GM23248 (cell line): ENCODE data around the gene MOV10. TPM values are rescaled to one million over a fixed set of nuclear protein-coding genes. Genes with fewer than 3 reads are reported as not detected.

ENCODE experiments used
- DNase-seq: peaks from one replicate; pipeline ENCODE4 v3.0.0-alpha.2; 2015
- H2AFZ ChIP-seq: fragments of 200-600 bp; sonication (generic); 2 replicates; pipeline ENCODE4 v1.6.1; 2016; ENCODE audit warnings: antibody characterized with exemption
- H3F3A ChIP-seq: fragments of 200-600 bp; sonication (generic); 2 replicates; pipeline ENCODE4 v1.6.1; 2016; ENCODE audit warnings: mild to moderate bottlenecking, antibody characterized with exemption, mixed run types; ENCODE audit not compliant: insufficient read depth
- H3K27ac ChIP-seq: fragments of 200-600 bp; sonication (generic); 2 replicates; pipeline ENCODE4 v1.5.1; 2016; ENCODE audit warnings: mild to moderate bottlenecking
- H3K27me3 ChIP-seq: fragments of 200-600 bp; sonication (generic); replicated peaks from 2 replicates; pipeline ENCODE4 v1.6.1; 2016; ENCODE audit warnings: mild to moderate bottlenecking; ENCODE audit not compliant: insufficient read depth
- H3K36me3 ChIP-seq: fragments of 200-600 bp; sonication (generic); 2 replicates; pipeline ENCODE4 v1.6.1; 2016; ENCODE audit warnings: low read depth, mild to moderate bottlenecking
- H3K4me1 ChIP-seq: fragments of 200-600 bp; sonication (generic); 2 replicates; pipeline ENCODE4 v1.6.1; 2016; ENCODE audit warnings: mild to moderate bottlenecking; ENCODE audit not compliant: insufficient read depth
- H3K4me2 ChIP-seq: fragments of 200-600 bp; sonication (generic); one replicate; pipeline ENCODE4 v1.6.1; 2016; ENCODE audit warnings: mild to moderate bottlenecking; ENCODE audit not compliant: unreplicated experiment
- H3K4me3 ChIP-seq: fragments of 200-600 bp; sonication (generic); 2 replicates; pipeline ENCODE4 v1.5.1; 2016; ENCODE audit warnings: mild to moderate bottlenecking
- H3K79me2 ChIP-seq: fragments of 200-600 bp; sonication (generic); 2 replicates; pipeline ENCODE4 v1.6.1; 2016; ENCODE audit warnings: mild to moderate bottlenecking; ENCODE audit not compliant: insufficient read depth
- H3K9ac ChIP-seq: fragments of 200-600 bp; sonication (generic); 2 replicates; pipeline ENCODE4 v1.6.1; 2016; ENCODE audit warnings: mild to moderate bottlenecking
- H3K9me2 ChIP-seq: fragments of 200-600 bp; sonication (generic); 2 replicates; pipeline ENCODE4 v1.6.1; 2016; ENCODE audit warnings: mixed run types, mild to moderate bottlenecking, moderate library complexity; ENCODE audit not compliant: insufficient read depth
- H3K9me3 ChIP-seq: fragments of 200-600 bp; sonication (generic); one replicate; pipeline ENCODE4 v1.6.1; 2017; ENCODE audit warnings: low read depth
- H4K20me1 ChIP-seq: fragments of 200-600 bp; sonication (generic); 2 replicates; pipeline ENCODE4 v1.6.0; 2016; ENCODE audit not compliant: insufficient read depth
- EZH2 ChIP-seq: fragments of 200-600 bp; sonication (generic); IDR thresholded peaks from 2 replicates; pipeline ENCODE4 v1.6.1; 2018; ENCODE audit warnings: antibody characterized with exemption, mild to moderate bottlenecking; ENCODE audit not compliant: insufficient read depth, poor library complexity, severe bottlenecking
- EZH2phosphoT487 ChIP-seq: fragments of 200-600 bp; sonication (generic); IDR thresholded peaks from 2 replicates; pipeline ENCODE4 v1.6.1; 2018; ENCODE audit warnings: antibody characterized with exemption, moderate library complexity, mild to moderate bottlenecking, low read depth; ENCODE audit not compliant: insufficient read depth
- WGBS, 2 experiments: methylation state at CpG; one replicate each; pipeline ENCODE4 v1.1.6; 2015 to 2017; ENCODE audit warnings: low lambda C conversion rate in 2 of 2, low coverage in 1 of 2; ENCODE audit errors: missing lambda C conversion rate in 2 of 2; 5-methylcytosine and 5-hydroxymethylcytosine counted together
- in situ Hi-C: fragments of 300-500 bp; cut with MboI; formaldehyde crosslinking; loops from 2 replicates; pipeline ENCODE4 v1.15.0; 2020
- polyA plus RNA-seq: library from polyadenylated mRNA; unstranded; fragments of >200 nt; fragmentation: Nextera tagmentation; extraction: Ambion mirVana; gene quantifications from 2 replicates; pipeline ENCODE4 v1.2.1, GENCODE V29; 2016
- total RNA-seq: library from RNA; depleted of rRNA; stranded (reverse); fragments of >200 nt; shearing (Covaris generic); gene quantifications from 2 replicates; pipeline ENCODE4 v1.2.3, GENCODE V29; 2014

Gene MOV10
- total and polyA plus RNA-seq, 2 experiments from 2014 or later = 16.5 to 29.1 TPM

DNA sequence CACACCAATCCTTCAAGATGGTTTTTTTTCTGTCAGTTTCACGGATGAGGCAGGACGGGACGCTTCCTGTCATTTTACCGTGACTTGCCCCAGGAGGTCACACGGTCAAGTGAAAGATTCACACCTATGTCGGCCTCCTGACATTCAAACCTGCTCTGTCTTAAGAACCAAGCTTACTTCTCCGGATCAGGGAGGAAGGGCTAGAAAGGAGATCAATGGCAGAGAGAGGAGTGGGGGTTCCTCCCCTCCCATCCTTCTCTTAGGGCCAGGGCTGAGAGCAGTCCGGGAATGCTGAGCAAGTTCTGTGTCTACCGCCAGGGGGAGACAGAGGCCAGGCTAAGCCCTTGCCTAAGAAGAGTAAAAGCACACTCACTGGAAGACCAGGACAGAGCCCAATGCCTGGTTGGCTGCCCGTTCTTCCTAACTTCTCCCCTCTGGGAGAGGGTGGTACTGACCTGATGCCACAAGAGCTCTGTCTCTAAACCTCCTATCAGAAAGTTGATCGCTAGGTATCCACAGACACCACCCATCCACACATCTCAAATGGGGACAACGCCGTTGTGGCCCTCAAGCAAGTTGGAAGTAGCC lies 41.8 kb downstream of the MOV10 start:
- 15 to 16% methylated on average over 13 of the region's 13 CpGs for WGBS, 2 experiments
- in situ Hi-C loops = no loop called here
- Histone ChIP-seq H3K9me2 (no peaks in the 10 kb centered on the region), H2AFZ (peak overlapping the region; percentile 91), H3K27ac (peak overlapping the region; percentile 15; the same call in 1 of the 2 replicates), H3K36me3 (no peaks in the 10 kb centered on the region), H3K79me2 (no peaks in the 10 kb centered on the region), H3K4me3 (peak overlapping the region; percentile 70), H3F3A (peaks cover 5% of the 10 kb centered on the region), H3K9ac (peak overlapping the region; percentile 46), H3K27me3 (no peaks in the 10 kb centered on the region), H4K20me1 (no peaks in the 10 kb centered on the region), H3K9me3 (no peaks in the 10 kb centered on the region), H3K4me1 (peaks cover 3% of the 10 kb centered on the region), H3K4me2 (peak overlapping the region; percentile 69)
- DNase-seq = peak; percentile 87
- no peak for TF ChIP-seq EZH2phosphoT487
- no peak for TF ChIP-seq EZH2

DNA sequence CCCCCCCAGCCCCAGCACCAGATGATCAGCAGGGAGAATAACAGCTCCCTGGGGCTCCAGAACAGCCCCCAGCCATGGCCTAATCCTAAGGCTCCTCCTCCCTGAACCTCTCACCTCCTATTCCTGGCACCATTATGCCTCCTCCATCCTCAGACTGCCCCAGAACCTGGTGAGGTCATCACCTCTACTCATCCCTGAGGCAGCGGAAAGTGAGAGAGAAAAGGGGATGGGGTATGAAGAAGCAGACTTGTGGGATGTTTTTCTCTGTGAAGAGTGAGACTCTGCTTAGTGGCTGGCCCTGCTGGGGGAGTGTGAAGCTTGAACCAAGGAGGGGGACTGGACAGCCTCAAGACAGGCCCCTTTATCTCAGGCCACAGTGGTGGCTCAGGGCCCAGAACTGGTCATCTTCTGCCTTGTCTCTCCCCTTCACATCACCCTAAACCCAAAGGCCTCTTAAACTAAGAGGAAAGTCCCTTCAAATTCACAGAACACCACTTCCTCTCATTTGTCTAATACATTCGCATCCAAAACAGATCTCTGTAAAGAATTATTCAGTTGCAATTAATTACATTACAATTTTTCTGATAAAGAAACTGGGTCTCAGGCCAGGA lies 42.9 kb downstream of the MOV10 start:
- H3K4me1 ChIP-seq = peaks cover 3% of the 10 kb centered on the region
- H4K20me1 ChIP-seq = no peaks in the 10 kb centered on the region
- 68 to 75% methylated on average over 2 of the region's 2 CpGs for WGBS, 2 experiments
- no peaks in the 10 kb centered on the region for H3K36me3 ChIP-seq
- no peak overlapping the region for H3K4me2 ChIP-seq
- no peaks in the 10 kb centered on the region for H3K9me2 ChIP-seq
- no peak for TF ChIP-seq EZH2phosphoT487
- TF ChIP-seq EZH2 = no peak
- peaks cover 5% of the 10 kb centered on the region for H3F3A ChIP-seq
- H3K79me2 ChIP-seq = no peaks in the 10 kb centered on the region
- H3K4me3 ChIP-seq = no peak overlapping the region
- in situ Hi-C loops = no loop called here
- H3K27me3 ChIP-seq = no peaks in the 10 kb centered on the region
- no peak overlapping the region for H3K9ac ChIP-seq
- no peak for DNase-seq
- no peaks in the 10 kb centered on the region for H3K9me3 ChIP-seq
- no peak overlapping the region for H2AFZ ChIP-seq
- H3K27ac ChIP-seq = no peak overlapping the region

DNA sequence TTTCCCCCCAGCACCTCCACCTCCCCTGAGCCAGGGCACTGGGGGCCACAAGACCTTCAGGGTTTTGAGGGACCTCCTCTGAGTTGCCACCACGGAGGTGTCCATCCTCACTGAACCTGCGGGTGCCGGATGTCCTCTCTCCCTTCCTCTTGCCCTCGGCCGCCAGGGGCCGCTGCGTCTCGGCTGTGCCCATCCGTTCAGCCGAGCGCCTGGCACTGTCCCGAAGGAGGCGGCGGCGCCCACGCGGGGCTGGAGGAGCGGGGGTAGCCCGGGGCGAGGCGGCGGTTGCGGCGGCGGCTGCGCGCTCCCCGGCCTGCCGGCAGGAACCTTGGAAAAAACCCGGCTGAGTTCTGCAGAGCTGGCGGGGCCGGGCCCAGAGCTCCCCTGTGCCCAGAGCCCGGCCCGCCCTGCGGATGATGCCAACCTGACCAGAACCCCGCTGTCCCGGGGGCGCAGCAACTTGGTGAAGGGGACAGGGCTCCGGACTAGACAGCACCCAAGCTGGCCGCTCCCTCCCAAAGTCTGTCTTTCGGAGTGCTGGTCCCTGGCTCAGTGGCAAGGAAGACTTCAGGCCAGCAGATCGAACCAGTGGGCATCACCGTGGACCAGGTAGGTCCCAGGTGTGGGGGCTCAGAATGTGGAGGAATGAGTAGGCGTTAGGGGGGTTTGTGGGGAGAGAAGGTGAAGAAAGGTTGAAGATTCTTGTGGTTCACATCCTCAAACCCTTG lies 44.4 kb downstream of the MOV10 start:
- WGBS, 2 experiments = 8 to 10% methylated on average over 35 to 40 of the region's 44 CpGs

DNA sequence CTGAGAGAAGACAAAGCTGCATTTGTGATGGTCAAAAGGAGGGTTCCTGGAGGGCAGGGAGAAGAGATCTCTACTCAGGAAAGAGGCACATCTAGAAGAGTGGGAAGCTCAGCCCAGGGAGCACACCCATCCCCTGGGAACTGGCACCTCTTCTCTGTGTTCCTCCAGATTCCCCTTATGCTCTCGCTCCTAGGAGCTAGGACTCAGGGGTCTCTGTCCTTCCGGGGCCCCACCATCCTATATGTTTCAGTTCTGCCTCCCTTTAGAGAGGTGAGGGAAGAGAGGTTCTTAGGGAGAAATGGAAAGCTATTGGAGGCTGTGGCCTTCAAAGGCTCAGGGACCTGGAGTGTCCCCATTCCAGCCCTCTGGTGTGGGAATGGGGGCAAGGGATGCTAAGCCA lies 45.2 kb downstream of the MOV10 start:
- H3K4me2 ChIP-seq = no peak overlapping the region
- peaks cover 7% of the 10 kb centered on the region for H3K4me1 ChIP-seq
- H3K27me3 ChIP-seq = no peaks in the 10 kb centered on the region
- H4K20me1 ChIP-seq = no peaks in the 10 kb centered on the region
- no peak overlapping the region for H3K9ac ChIP-seq
- H3K36me3 ChIP-seq = no peaks in the 10 kb centered on the region
- 97 to 100% methylated on average over 2 of the region's 2 CpGs for WGBS, 2 experiments
- no peak overlapping the region for H3K4me3 ChIP-seq
- no peaks in the 10 kb centered on the region for H3K9me2 ChIP-seq
- H2AFZ ChIP-seq = no peak overlapping the region
- H3K79me2 ChIP-seq = no peaks in the 10 kb centered on the region
- in situ Hi-C loops = no loop called here
- TF ChIP-seq EZH2 = no peak
- no peak for TF ChIP-seq EZH2phosphoT487
- no peak for DNase-seq
- H3K27ac ChIP-seq = no peak overlapping the region
- H3F3A ChIP-seq = peaks cover 5% of the 10 kb centered on the region
- no peaks in the 10 kb centered on the region for H3K9me3 ChIP-seq

More for the DNA sequence above, 44.4 kb downstream of the MOV10 start:
- Histone ChIP-seq H3K4me3 (peak overlapping the region; percentile 63), H3K27me3 (no peaks in the 10 kb centered on the region), H3F3A (peaks cover 5% of the 10 kb centered on the region), H3K79me2 (no peaks in the 10 kb centered on the region), H3K9me3 (no peaks in the 10 kb centered on the region), H4K20me1 (no peaks in the 10 kb centered on the region), H3K27ac (no peak overlapping the region), H3K9ac (peak overlapping the region; percentile 35), H3K9me2 (no peaks in the 10 kb centered on the region), H3K4me2 (peak overlapping the region; percentile 74), H3K4me1 (peaks cover 7% of the 10 kb centered on the region), H2AFZ (peak overlapping the region; percentile 44), H3K36me3 (no peaks in the 10 kb centered on the region)
- in situ Hi-C loops = no loop called here
- peak; percentile 94 for DNase-seq
- TF ChIP-seq EZH2 (no peak), EZH2phosphoT487 (no peak)
